ENCODE data around the gene NXNL2.

- no peak for TF ChIP-seq CTCF (IDR thresholded peaks at IDR 0.05; ENCODE audit: low read depth, low read length)
- TF ChIP-seq MYC (IDR thresholded peaks at IDR 0.05; ENCODE audit: low read depth, low read length), result no peak
These were observed 53.1 kb downstream of the NXNL2 start for GRCh38 chr9:88587885-88588649.

Measured in NB4 (cell line).